GM20000 (cell line): ENCODE measurements around the gene SELENON.

ENCODE experiments used
- DNase-seq: peaks from one replicate; pipeline ENCODE4 v3.0.0; 2012; ENCODE audit warnings: low spot score
- TF ChIP-seq, protein P1 (sequence below): IDR thresholded peaks from 2 replicates; pipeline ENCODE4 v1.5.1; 2012; ENCODE audit warnings: mild to moderate bottlenecking, control low read depth; ENCODE audit errors: extremely low read depth, missing control alignments

SELENON gene

DNA sequence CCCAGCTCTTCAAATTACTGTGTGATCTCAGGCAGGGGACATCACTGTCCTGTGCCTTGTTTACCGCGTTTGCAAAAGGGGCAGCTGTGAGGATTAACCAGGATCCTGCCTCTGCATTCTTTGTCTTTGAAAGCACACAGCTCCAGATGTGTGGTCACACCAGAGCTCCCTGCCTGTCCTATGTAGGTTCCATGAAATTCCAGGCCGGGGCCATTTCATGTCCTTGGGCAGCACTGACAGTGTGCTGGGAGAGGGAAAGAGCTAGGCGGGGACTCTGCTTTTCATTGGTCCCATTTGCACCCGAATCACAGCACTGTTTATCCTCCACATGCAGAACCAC, 42.2 kb upstream of the SELENON start:
- TF ChIP-seq, protein P1, sequence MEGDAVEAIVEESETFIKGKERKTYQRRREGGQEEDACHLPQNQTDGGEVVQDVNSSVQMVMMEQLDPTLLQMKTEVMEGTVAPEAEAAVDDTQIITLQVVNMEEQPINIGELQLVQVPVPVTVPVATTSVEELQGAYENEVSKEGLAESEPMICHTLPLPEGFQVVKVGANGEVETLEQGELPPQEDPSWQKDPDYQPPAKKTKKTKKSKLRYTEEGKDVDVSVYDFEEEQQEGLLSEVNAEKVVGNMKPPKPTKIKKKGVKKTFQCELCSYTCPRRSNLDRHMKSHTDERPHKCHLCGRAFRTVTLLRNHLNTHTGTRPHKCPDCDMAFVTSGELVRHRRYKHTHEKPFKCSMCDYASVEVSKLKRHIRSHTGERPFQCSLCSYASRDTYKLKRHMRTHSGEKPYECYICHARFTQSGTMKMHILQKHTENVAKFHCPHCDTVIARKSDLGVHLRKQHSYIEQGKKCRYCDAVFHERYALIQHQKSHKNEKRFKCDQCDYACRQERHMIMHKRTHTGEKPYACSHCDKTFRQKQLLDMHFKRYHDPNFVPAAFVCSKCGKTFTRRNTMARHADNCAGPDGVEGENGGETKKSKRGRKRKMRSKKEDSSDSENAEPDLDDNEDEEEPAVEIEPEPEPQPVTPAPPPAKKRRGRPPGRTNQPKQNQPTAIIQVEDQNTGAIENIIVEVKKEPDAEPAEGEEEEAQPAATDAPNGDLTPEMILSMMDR = no peak
- DNase-seq = no peak

DNA sequence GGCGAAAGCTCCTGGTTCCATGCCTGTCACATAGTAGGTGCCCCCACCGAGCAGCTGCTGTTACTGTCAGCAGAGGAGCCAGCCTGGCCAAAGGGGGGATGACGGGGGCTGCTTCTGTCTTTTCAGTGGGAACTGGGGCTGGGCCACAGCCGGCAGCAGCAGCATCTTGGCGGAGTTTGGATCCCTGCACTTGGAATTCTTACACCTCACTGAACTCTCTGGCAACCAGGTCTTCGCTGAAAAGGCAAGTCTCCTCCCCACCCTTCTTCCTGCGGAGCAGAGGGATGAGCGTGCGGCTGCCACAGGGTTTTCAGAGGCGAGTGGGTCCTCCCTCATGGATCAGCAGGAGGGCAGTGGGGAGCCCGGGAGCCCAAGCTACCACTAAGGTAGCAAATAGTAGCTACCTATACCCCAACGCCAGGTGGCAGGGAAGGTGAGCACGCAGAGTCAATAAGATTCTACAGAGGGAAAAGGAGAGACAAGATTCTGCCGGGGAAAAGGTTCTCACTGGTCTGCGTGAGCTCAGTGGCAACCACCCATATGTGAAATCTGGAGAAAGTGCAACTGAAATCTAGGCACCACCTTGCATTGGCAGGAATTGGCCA, 41.4 kb upstream of the SELENON start:
- TF ChIP-seq, protein P1 = no peak
- DNase-seq = no peak

DNA sequence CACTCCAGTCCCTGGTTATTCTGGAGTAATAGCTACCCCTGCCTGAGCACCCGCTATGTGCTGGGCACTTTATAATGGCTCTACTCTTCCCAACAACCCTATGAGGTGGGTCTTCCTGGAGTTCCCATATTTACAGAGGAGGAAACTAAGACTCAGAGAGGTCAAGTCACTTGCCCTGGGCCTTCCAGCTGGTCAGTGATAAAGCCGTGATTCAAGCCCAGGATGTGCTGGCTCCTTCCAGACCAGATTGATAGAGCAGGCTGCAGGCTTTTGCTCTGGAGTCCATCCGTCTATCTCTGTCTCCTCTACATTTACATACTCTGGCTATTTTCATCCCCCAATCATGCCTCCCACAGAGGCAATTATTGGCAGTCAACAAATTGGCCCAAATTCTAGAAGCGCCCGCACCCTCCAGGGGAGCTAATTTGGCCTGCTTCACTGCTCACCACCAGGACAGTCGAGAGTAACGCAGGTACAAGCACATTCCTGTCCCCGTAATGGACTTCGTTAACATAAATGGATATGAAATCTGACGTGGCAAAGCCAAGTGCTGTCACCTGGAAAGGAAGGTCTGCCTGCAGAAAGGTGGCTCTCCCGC, 39.8 kb upstream of the SELENON start:
- TF ChIP-seq, protein P1 = no peak
- DNase-seq = no peak

DNA sequence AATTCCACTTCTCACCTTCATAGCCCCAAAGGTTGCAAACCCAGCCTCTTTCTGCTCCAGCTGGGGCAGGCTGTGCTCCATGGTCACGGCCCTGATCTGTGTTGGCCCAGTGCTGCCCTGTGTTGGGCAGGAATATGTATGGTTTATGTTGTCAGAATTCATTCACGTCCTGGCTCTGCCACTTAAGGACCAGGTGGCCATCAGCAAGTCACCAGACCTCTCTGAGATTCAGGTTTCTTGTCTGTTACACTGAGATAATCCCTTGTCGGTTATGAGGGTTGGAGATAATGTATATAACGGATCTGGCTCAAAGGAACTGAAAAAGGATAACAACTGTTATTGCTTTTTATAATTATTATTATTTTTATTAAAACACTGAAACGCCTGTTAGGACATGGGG, 39.1 kb upstream of the SELENON start:
- DNase-seq = no peak

DNA sequence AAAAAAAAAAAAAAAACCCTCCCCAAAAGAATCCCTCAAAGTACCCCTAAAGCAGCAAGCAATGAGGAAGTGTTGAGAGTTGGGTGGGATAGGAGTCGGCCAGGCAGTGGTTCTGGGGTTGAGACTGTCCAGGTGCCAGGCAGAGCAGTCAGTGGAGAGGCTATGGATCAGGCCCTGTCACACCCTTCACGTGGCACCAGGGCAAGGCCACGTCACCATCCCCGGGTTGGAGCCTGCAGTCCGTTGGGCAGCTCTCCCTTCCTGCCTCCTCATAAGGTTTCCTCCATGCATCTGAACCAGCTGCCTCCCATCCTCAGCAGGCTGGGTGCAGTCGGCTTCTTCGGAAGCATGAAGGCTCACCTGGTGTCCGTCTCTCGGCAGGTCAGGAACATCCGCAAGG, 36.5 kb upstream of the SELENON start:
- TF ChIP-seq, protein P1 = no peak
- DNase-seq = no peak

More for the DNA sequence above, 39.1 kb upstream of the SELENON start:
- TF ChIP-seq, protein P1 = no peak

DNA sequence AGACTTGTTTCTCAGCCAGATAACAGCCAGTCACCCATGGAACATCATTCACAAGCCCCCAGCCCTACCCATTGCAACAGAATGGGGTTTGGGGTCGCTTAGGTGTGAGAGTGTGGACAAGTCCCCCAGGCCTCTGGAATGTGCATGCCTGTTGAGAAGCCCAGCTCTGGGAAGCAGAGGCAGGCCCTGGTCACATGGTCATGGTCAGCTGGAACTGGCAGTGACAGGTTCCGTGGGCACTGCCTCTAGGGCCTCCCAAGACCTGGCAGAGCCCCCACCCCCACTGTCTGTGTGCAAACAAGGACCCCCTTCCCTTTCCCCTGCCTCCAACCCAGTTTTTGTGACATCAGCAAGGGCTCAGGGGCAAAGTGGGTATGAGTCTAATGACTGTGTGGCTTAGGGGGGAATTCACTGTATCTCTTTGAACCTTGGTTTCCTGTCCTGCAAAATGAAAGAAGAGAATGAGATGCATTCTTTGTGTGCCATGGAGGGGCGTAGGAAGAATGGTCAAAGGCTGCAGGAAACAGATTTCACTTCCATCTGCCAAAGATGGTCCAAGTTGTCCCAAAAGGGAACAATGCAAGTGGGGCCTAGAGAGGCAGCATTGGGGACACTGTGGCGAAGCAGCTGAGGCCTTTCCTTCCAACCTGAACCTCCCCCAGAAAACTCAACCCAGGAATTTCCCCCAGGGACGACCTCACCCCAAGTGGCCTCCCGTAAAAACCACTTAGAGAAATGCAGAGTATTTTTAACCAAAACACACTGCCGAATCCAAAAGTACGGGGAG, 34.7 kb upstream of the SELENON start:
- DNase-seq = no peak
- TF ChIP-seq, protein P1 = no peak

DNA sequence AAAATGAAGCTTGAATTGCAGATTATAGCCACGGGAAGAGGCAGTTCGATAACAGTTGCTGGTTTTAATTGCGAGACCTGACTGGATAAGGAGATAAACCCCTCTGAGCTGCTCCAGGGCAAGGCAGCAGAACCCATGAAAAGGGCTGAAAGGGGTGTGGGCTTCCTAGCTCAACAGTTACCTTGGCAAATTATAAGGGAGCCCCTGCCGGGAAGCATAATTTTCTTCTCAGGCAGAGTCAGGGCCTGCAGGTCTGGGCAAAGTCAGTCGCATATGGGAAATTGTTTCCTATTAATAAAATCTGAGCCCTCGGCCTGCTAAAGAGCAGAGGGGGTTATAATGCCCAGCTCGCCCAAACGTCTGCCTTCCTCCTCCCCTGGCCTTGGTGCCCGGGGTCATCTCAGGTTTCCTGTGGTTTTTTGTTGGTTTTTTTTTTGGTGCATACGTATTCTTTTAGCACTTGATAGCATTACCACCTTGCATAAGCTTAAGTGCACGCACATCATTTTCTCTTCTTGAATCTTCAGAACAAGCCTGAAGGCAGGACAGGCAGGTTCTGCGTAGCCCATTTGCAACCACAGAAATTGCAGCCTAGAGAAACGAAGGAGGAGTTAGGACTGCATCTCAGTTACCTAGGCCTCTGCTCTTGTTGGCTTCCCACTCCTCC, 33.9 kb upstream of the SELENON start:
- DNase-seq = no peak
- TF ChIP-seq, protein P1 = no peak
